Peyer's patch (tissue), 4 donors: Measurements from ENCODE around the gene ABCF2. TPM values are rescaled to one million over a fixed set of nuclear protein-coding genes. Genes with fewer than 3 reads are reported as not detected.

Source experiments
- DNase-seq, 3 donors: peaks; one replicate each; pipeline ENCODE4 v3.0.0-alpha.2; 2017 to 2019
- H3K27ac ChIP-seq, 4 donors: fragments of 200-600 bp; sonication (generic); one replicate each; pipeline ENCODE4 v1.5.1; 2016 to 2019
- H3K27me3 ChIP-seq, 2 donors: fragments of 200-600 bp; sonication (generic); one replicate each; pipeline ENCODE4 v1.5.1; 2019
- H3K36me3 ChIP-seq, 3 donors: fragments of 200-600 bp; sonication (generic); one replicate each; pipeline ENCODE4 v1.5.1; 2016 to 2019
- H3K4me1 ChIP-seq, 4 donors: fragments of 200-600 bp; sonication (generic); one replicate each; pipeline ENCODE4 v1.5.1; 2016 to 2019
- H3K4me3 ChIP-seq, 4 donors: fragments of 200-600 bp; sonication (generic); 1 replicate in 3 of 4; 2 replicates in 1 of 4; pipeline ENCODE4 v1.5.1; 2016 to 2019; ENCODE audit warnings: mild to moderate bottlenecking in 1 of 4
- H3K9me3 ChIP-seq, 4 donors: fragments of 200-600 bp; sonication (generic); one replicate each; pipeline ENCODE4 v1.5.1; 2016 to 2019; ENCODE audit warnings: mild to moderate bottlenecking in 1 of 4
- CTCF ChIP-seq, 6 experiments: fragments of 450-650 bp in 4 of 6; fragments of 200-600 bp in 2 of 6; sonication (generic) in 1 of 6; IDR thresholded peaks; one replicate each; pipeline ENCODE4 v1.5.1; 2017 to 2019; ENCODE audit warnings: antibody characterized with exemption in 6 of 6, mild to moderate bottlenecking in 3 of 6, moderate library complexity in 1 of 6
- POLR2A ChIP-seq, 2 donors: fragments of 450-650 bp; IDR thresholded peaks; one replicate each; pipeline ENCODE4 v1.5.1; 2017; ENCODE audit warnings: antibody characterized with exemption in 2 of 2, mild to moderate bottlenecking in 2 of 2, moderate library complexity in 2 of 2
- total RNA-seq, 4 donors: library from RNA; depleted of rRNA; stranded (reverse); fragments of >200 nt; gene quantifications; one replicate each; pipeline ENCODE4 v1.1.0, GENCODE V29; 2016

Gene ABCF2
- total RNA-seq, 4 donors from 2014 or later: 20.7 to 29.7 (median 26.4) TPM

- no peak overlapping the region for H3K27ac ChIP-seq
- no peak overlapping the region for H3K4me3 ChIP-seq
- no peak for TF ChIP-seq POLR2A (IDR thresholded peaks at IDR 0.05)
- TF ChIP-seq CTCF (IDR thresholded peaks at IDR 0.05): no peak
- H3K9me3 ChIP-seq: no peaks in the 10 kb centered on the region
- peaks cover 0 to 45% (median 0%) of the 10 kb centered on the region in 3 donors for H3K36me3 ChIP-seq
- no peak for DNase-seq
- H3K4me1 ChIP-seq: no peaks in the 10 kb centered on the region
- H3K27me3 ChIP-seq: no peaks in the 10 kb centered on the region
These were observed 14.4 kb downstream of the ABCF2 start for GRCh38 chr7:151212626-151213025.

GRCh38 chr7:151211155-151211772, 15.7 kb downstream of the ABCF2 start:
- Histone ChIP-seq H3K36me3 (peaks cover 0 to 31% (median 0%) of the 10 kb centered on the region in 3 donors), H3K27me3 (no peaks in the 10 kb centered on the region), H3K27ac (no peak overlapping the region), H3K4me3 (no peak overlapping the region), H3K9me3 (no peaks in the 10 kb centered on the region), H3K4me1 (no peaks in the 10 kb centered on the region)
- DNase-seq: no peak
- TF ChIP-seq CTCF (IDR thresholded peaks at IDR 0.05) (no peak), POLR2A (IDR thresholded peaks at IDR 0.05) (no peak)

GRCh38 chr7:151210087-151210854, 16.7 kb downstream of the ABCF2 start, which contains the start of gene H2BK1:
Gene H2BK1, minus strand, starts transcription at chr7:151210488. Its CDS starts 170 bp downstream, at chr7:151210318.
- DNase-seq: peak in 1 of 3 donors; percentile 41
- H3K36me3 ChIP-seq: peaks cover 0 to 24% (median 0%) of the 10 kb centered on the region in 3 donors

GRCh38 chr7:151209588-151209987, 17.4 kb downstream of the ABCF2 start:
- Histone ChIP-seq H3K4me1 (no peaks in the 10 kb centered on the region), H3K4me3 (no peak overlapping the region), H3K9me3 (no peaks in the 10 kb centered on the region), H3K27ac (no peak overlapping the region), H3K27me3 (no peaks in the 10 kb centered on the region), H3K36me3 (peaks cover 0 to 17% (median 0%) of the 10 kb centered on the region in 3 donors)
- TF ChIP-seq POLR2A (IDR thresholded peaks at IDR 0.05) (no peak), CTCF (IDR thresholded peaks at IDR 0.05) (no peak)
- no peak for DNase-seq

More at GRCh38 chr7:151210087-151210854, 16.7 kb downstream of the ABCF2 start, which contains the start of gene H2BK1:
- H3K9me3 ChIP-seq: no peaks in the 10 kb centered on the region
- H3K4me3 ChIP-seq: no peak within 1 kb of the TSS
- H3K27me3 ChIP-seq: no peaks in the 10 kb centered on the region
- H3K4me1 ChIP-seq: no peaks in the 10 kb centered on the region
- no peak within 1 kb of the TSS for H3K27ac ChIP-seq
- TF ChIP-seq CTCF (IDR thresholded peaks at IDR 0.05) (no peak), POLR2A (IDR thresholded peaks at IDR 0.05) (no peak)

- no peak for TF ChIP-seq POLR2A (IDR thresholded peaks at IDR 0.05)
- TF ChIP-seq CTCF (IDR thresholded peaks at IDR 0.05): no peak
- Histone ChIP-seq H3K27me3 (no peaks in the 10 kb centered on the region), H3K27ac (no peak overlapping the region), H3K9me3 (no peaks in the 10 kb centered on the region), H3K36me3 (peaks cover 0 to 6% (median 0%) of the 10 kb centered on the region in 3 donors), H3K4me3 (no peak overlapping the region), H3K4me1 (no peaks in the 10 kb centered on the region)
- DNase-seq: no peak
These were observed 18.6 kb downstream of the ABCF2 start for GRCh38 chr7:151208253-151208862.
